Activated T-cell treated with anti-CD3 and anti-CD28 coated beads, Interleukin-2, amount 50 U/mL, for 1 hour (primary cell): Measurements from ENCODE around the gene FBXW10.
"Not testable (repeated sequence)": the region's sequence is repeated elsewhere in the genome, so short reads cannot be mapped to it uniquely, and the experiment has no call there.

Experiments used
- DNase-seq: peaks from one replicate; pipeline ENCODE4 v3.0.0-alpha.2; 2020

Gene FBXW10

GRCh38 chr17:18743699-18744421 is at the start of gene FBXW10:
Gene FBXW10, plus strand, starts transcription at chr17:18744054. Its CDS starts 191 bp downstream, at chr17:18744245.
- not testable (repeated sequence) for DNase-seq

DNA sequence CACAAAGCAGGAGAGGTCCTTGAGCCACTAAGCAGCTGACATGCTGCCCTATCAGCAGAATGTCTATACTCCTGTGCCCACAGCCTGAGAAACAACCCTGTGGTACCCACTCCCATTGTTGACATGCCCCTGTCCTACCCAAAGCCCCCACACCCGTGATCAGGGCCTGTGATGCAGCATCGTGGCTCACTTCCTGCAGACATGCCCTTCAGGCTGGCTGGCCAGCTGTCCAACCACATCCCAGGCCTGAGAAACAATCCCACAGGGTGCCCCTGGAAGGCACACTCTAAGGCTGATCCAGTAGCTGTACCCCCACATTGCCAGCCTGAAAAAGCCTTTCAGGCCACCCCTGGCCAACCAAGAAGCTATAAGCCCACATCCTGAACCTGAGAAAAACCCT is 48.7 kb upstream of the FBXW10 start:
- DNase-seq = not testable (repeated sequence)

DNA sequence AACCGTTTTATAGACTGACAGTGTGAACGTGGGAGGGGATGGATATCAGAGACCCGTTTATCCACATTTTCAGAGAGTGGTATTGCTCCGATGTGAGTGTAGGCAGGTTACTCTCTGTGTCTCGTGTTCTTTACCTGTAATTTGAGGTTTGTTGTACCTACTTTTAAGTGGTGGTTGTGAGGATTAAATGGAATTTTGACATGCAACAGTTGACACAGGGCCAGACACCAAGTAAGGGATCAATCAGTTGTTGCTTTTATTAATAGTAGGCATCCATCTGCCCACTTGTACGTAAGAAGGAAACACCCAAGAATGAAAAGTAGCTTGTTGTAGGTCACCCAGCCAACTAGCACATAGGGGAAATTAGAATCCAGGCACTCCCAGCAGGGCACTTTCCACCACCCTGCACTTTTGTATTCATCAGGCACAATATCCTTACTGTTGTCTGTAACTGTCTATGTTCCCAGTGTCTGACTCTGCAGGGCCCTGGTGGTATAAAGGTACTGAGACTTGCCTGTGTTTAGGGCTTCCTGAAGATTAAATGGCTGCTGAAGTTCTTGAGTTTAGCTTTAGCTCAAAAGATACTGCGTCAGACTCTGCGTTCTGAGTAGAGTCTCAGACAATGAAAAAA is 45.3 kb upstream of the FBXW10 start:
- not testable (repeated sequence) for DNase-seq

DNA sequence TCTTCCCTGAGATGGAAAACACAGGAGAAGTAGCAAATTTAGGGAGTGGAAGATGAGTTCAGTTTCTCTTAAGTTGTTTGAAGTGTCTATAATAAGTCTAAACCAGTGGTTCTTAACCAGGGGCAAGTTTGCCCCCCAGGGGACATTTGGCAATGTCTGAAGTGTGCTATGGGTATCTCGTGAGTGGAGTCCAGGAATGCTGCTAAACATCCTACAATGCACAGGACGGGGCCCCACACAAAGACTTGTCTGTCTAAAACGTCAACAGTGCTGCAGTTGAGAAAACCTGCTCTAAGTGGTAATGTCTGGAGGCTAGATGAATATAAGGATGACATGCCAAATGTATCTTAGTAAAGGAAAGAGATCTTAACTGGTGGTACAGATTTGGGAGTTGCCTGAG is 37.9 kb upstream of the FBXW10 start:
- not testable (repeated sequence) for DNase-seq

DNA sequence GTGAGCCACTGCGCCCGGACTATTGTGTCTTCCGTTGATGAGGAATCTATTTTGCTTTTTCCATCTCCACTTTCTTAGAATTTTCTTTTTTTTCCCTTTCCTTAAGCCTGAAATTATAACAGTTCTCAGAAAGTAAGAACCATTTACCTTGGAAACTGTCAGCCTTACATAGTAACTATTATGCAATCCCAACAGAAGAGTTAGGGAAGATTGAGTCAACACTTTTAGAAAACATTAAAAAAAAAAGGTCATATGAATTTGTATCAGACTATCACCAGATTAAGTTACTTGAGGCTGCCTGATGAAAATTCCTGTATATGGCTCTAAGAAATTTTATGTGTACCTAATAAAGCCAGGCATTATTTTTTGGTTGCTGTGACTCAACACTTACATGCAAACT is 35.6 kb upstream of the FBXW10 start:
- DNase-seq = not testable (repeated sequence)

DNA sequence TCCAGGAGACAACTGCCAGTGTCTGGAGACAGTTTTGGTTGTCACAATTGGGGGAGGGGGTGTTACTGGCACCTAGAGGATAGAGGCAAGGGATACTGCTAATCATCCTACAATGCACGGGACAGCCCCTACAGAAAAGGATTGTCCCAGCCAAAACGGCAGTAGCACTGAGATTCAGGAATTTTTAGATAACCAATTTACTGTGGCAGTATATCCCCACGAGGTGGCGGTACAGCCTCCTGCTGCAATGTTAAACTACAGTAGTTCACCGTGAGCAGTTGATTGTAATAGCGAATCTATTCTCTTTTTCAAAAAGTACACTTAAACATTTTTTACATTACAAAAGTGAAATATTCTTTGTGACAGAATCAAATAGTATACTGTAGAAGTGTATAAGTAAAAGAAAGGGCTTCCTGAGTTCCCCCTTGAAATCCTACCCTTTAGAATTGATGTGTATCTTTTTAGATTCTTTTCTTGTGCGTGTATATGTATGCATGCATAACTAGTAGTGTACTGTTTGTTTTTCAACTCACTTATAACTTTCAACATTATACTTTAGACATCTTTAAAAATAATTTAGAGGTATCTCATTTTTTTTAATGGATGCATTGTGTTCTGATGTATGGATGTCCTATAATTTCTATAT is 31.4 kb upstream of the FBXW10 start:
- DNase-seq = peak; percentile 63

GRCh38 chr17:18718643-18719427 is 25.0 kb upstream of the FBXW10 start:
- not testable (repeated sequence) for DNase-seq

- not testable (repeated sequence) for DNase-seq
Measured at GRCh38 chr17:18719428-18720110, 24.3 kb upstream of the FBXW10 start.

- DNase-seq = not testable (repeated sequence)
Measured at GRCh38 chr17:18721775-18722547, 21.9 kb upstream of the FBXW10 start.

- DNase-seq = not testable (repeated sequence)
Measured at GRCh38 chr17:18722612-18723011, 21.2 kb upstream of the FBXW10 start.

- not testable (repeated sequence) for DNase-seq
Measured at GRCh38 chr17:18723509-18723908, 20.3 kb upstream of the FBXW10 start.

DNA sequence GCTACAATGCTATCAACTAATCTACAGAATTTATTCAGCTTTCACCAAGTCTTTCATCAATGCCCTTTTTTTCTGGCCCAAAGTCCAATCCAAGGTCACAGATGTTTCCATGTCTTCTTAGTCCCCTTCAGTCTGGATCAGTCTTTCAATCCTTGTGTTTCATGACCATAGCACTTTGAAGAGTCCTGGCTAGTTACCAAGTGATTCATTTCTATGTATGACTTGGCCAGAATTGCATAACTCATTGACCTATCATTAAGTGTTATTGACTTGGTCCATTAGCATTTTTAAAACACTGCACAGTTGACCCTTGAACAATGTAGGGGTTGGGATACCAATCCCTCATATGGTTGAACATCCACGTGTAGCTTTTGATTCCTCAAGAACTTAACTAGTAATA is 11.4 kb upstream of the FBXW10 start:
- DNase-seq = not testable (repeated sequence)

GRCh38 chr17:18733350-18733749 is 10.5 kb upstream of the FBXW10 start:
- DNase-seq = not testable (repeated sequence)

DNA sequence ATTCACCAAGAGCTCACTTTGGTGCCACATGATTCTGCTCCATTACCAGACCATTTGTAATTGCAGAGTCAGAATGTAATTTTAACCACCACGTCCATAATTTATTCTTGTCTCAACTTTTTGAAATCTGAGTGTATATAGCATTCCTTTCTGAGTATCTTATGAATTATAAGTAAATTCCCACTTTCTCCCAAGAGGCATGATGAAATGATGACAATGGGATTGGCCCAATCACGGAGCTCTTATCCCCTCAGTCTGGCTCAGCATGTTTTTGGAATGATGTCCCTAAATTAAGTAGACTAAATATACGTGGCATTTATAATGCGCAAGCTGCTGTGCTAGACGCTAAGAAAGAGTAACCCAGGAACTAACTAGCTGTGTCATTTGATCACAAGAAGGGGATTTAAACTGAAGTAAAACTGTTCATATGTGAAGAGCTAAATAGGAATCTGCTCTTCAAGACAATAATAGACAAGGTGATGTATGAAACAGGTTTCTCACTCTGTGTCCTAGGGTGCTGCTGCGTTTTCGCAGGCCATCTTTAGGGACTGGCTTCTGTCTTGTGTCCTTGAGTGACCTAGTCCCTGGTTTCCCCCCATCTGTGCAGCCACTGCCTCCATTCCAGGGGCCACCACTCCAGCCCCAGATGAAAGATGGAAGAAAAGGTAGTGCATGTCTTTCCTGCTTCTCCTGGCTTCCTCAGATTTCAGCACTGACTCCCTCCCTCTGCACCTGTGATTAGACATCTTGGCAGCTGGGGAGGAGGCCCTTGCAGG is 4.0 kb upstream of the FBXW10 start:
- DNase-seq = not testable (repeated sequence)

GRCh38 chr17:18741228-18741627 is 2.6 kb upstream of the FBXW10 start:
- DNase-seq = not testable (repeated sequence)

DNA sequence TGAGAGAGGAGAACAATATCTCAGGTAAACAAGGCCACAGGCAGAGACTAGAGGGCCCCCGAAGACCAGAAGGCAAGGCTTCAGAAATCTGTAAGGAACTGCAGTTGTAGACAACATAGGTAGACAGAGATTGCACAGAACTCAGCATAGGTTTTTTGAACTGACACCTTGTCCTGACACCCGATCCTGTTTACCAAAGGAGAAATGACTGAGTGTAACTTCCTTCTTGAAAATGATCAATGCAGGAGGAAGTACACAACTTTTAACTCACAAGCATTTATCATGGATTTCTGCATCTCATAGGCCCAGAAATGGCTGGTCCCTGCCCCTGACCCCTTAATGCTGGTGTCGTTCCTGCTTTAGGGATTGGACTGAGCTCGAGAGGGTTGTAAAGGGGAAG is 872 bp downstream of the FBXW10 start:
- DNase-seq = not testable (repeated sequence)

DNA sequence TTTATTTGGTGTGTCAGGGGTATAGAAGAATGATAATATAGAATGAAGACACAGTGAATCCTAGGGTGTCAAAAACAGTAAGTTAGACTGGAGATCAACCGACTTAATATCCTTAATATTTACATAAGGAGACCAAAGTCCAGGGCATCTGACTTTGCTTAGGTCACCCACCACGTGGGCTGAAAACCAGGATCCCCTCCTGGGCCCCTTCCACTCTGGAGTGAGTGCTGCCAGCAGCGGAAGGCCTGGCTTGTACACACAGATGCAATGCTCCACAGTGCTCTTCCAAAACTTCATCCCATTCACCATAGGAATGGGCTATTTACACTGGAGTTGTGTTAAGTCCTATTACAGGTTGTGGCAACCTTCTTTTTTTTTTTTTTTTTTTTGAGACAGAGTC is 2.7 kb downstream of the FBXW10 start:
- not testable (repeated sequence) for DNase-seq

DNA sequence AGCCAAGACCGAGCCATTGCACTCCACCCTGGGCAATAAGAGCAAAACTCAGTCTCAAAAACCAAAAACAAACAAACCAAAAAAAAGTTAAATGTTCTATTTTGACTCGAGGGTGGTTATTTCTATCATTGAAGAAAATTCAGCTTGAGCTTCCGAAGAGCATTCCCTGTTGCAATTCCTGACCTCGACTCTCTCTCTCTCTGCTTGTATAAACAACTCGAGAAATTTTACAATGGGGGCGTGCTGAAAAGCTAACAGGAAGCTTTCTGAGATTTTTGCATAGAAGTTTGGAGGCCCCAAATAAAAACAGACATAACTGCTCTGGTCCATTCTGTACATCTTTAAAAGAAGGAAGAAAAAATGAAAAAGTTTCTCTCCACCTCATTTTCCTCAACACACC is 3.6 kb downstream of the FBXW10 start:
- not testable (repeated sequence) for DNase-seq

GRCh38 chr17:18750242-18750641 is 6.4 kb downstream of the FBXW10 start:
- DNase-seq = not testable (repeated sequence)

DNA sequence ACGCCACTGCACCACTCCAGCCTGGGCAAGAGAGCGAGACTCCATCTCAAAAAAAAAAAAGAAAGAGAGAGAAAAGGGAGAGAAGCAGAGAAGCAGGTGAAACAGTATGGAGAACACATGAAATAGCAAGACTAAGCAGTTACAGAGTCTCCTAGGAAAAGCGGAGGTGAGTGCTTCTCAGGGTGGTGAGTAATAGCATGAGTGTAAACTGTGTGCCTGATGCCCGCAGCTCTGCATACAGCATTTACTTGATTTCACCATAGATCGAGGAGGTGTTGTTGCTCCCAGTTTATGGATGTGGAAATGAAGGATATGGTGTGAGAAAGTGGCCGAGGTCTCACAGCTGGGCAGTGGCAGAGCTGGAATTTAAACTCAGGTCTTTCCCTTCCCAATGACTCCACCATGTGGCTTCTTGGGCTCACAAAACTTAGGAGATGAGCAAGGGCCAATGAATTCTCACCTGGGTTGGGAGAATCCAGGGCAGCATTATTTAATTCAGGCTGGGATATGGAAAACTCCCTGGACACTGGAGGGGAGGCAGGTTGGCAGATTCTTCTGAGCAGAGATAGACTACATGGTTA is 10.1 kb downstream of the FBXW10 start:
- DNase-seq = not testable (repeated sequence)
